ENCODE data around the gene DPP10. TPM values are rescaled to one million over a fixed set of nuclear protein-coding genes. Genes with fewer than 3 reads are reported as not detected.

DPP10 gene
- total RNA-seq, 6 experiments from 2014 or later: not detected

- Mint-ChIP-seq H3K9me3 (no peaks in the 10 kb centered on the region), H3K36me3 (ENCODE audit: low read depth) (no peaks in the 10 kb centered on the region), H3K4me1 (ENCODE audit: low read depth) (no peaks in the 10 kb centered on the region; the same call in 1 of the 2 replicates), H3K27ac (no peak overlapping the region), H3K4me3 (no peak overlapping the region), H3K27me3 (ENCODE audit: insufficient read depth) (no peaks in the 10 kb centered on the region)
- peak; percentile 2 for DNase-seq
- peak; percentile 27; the same call in 1 of the 2 replicates for TF ChIP-seq CTCF (IDR thresholded peaks at IDR 0.05)
Measured at GRCh38 chr2:114543236-114543766, 100.9 kb downstream of the DPP10 start.

GRCh38 chr2:114545052-114545451 is 102.6 kb downstream of the DPP10 start:
- TF ChIP-seq CTCF (IDR thresholded peaks at IDR 0.05): no peak
- DNase-seq: no peak
- Mint-ChIP-seq H3K9me3 (no peaks in the 10 kb centered on the region), H3K36me3 (ENCODE audit: low read depth) (no peaks in the 10 kb centered on the region), H3K4me3 (no peak overlapping the region), H3K27me3 (ENCODE audit: insufficient read depth) (no peaks in the 10 kb centered on the region; the same call in 1 of the 2 replicates), H3K27ac (no peak overlapping the region), H3K4me1 (ENCODE audit: low read depth) (no peaks in the 10 kb centered on the region; the same call in 1 of the 2 replicates)

- TF ChIP-seq CTCF (IDR thresholded peaks at IDR 0.05): no peak
- H3K27me3 Mint-ChIP-seq (ENCODE audit: insufficient read depth): no peaks in the 10 kb centered on the region; the same call in 1 of the 2 replicates
- H3K4me3 Mint-ChIP-seq: no peak overlapping the region
- H3K9me3 Mint-ChIP-seq: no peaks in the 10 kb centered on the region
- H3K27ac Mint-ChIP-seq: no peak overlapping the region
- H3K36me3 Mint-ChIP-seq (ENCODE audit: low read depth): no peaks in the 10 kb centered on the region
- no peaks in the 10 kb centered on the region; the same call in 1 of the 2 replicates for H3K4me1 Mint-ChIP-seq (ENCODE audit: low read depth)
- DNase-seq: no peak
Measured at GRCh38 chr2:114546531-114546930, 104.1 kb downstream of the DPP10 start.

- no peaks in the 10 kb centered on the region for H3K9me3 Mint-ChIP-seq
Measured at GRCh38 chr2:114548151-114548550, 105.7 kb downstream of the DPP10 start.

GRCh38 chr2:114550364-114550763 is 107.9 kb downstream of the DPP10 start:
- DNase-seq: no peak
- Mint-ChIP-seq H3K9me3 (no peaks in the 10 kb centered on the region), H3K27me3 (ENCODE audit: insufficient read depth) (peaks cover 2% of the 10 kb centered on the region; the same call in 1 of the 2 replicates), H3K4me1 (ENCODE audit: low read depth) (no peaks in the 10 kb centered on the region), H3K4me3 (no peak overlapping the region), H3K36me3 (ENCODE audit: low read depth) (no peaks in the 10 kb centered on the region), H3K27ac (no peak overlapping the region)
- no peak for TF ChIP-seq CTCF (IDR thresholded peaks at IDR 0.05)

More at GRCh38 chr2:114548151-114548550, 105.7 kb downstream of the DPP10 start:
- peaks cover 2% of the 10 kb centered on the region; the same call in 1 of the 2 replicates for H3K27me3 Mint-ChIP-seq (ENCODE audit: insufficient read depth)
- TF ChIP-seq CTCF (IDR thresholded peaks at IDR 0.05): no peak
- no peak overlapping the region for H3K4me3 Mint-ChIP-seq
- no peak for DNase-seq
- H3K27ac Mint-ChIP-seq: no peak overlapping the region
- no peaks in the 10 kb centered on the region; the same call in 1 of the 2 replicates for H3K4me1 Mint-ChIP-seq (ENCODE audit: low read depth)
- H3K36me3 Mint-ChIP-seq (ENCODE audit: low read depth): no peaks in the 10 kb centered on the region

All from HFFc6 (cell line).